Cardiac septum (tissue), 1 donor: Measurements from ENCODE around the gene MINK1. TPM values are rescaled to one million over a fixed set of nuclear protein-coding genes. Genes with fewer than 3 reads are reported as not detected.
A peak's percentile ranks its signal among the peaks of the same experiment; 100 is the strongest.

Experiments used
- DNase-seq: peaks from one replicate; pipeline ENCODE4 v3.0.0-alpha.2; 2020; ENCODE audit warnings: low spot score
- intact Hi-C: fragments of 100-400 bp; cut with DNase I; formaldehyde crosslinking; loops from one replicate; pipeline ENCODE4 v1.14.0; 2022
- long read RNA-seq: library from polyadenylated mRNA; unstranded; transcript quantifications from one replicate; pipeline ENCODE4 v2.0.0, GENCODE V29; 2021
- total RNA-seq: library from RNA; stranded (reverse); fragmentation: NEBNext Ultra II Directional; extraction: Animal tissue kit (Norgen Biotek cat#: 25700); gene quantifications from one replicate; pipeline ENCODE4 v1.2.1, GENCODE V29; 2021
- donor health status: DM: no; HTN: no; CAD: no.

Gene MINK1
- 44.0 TPM for total RNA-seq
- long read RNA-seq, partial matches to known transcripts = 17 of 24 reads
- long read RNA-seq, other reads (novel, unspliced or antisense) = 7 of 24 reads

GRCh38 chr17:4833178-4833940 lies at the start of gene MINK1:
Gene MINK1, plus strand, starts transcription at chr17:4833340. Its CDS starts 244 bp downstream, at chr17:4833584.
- intact Hi-C loops = loop anchor here (1.0 kb wide), 1 partner anchor 43 kb away; no protein-coding TSS in a partner anchor
- DNase-seq = peak; percentile 95

DNA sequence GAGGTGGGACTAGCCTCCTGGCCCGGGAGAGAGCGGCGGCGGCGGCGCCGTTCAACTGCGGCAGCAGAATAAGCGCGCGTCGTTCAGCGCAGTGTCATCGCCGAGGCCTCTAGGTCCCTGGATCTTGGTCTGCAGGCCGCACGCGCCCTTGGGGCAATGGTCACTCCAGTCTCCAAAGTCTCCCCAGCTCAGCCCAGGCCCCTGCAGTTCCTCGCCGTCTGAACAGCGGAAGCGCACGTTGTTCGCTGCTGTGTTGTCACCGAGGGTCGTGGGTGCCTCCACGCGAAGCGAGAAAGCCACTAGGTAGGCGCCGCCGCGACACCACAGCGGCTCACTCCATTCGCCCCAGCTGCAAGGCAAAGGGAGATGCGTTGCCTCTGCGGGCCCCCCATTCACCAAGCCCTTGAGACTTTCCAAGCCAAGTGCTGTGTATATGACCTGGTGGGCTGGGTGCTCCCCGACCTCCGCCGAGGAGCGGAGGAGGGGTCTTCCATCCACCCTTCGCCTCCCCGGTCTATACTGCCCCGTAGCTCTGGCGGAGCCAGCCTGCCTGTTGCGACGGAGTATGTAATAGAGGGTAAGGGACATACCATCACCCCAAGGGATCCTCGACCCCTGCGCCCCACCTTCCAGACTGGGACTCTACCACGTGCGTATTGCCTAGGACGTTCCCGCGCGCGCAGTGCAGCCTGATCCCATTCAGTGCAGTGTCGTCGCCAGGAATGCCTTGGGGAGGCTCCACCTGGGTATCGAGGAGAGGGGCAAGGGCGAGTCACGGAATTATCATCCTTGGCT lies 47.6 kb upstream of the MINK1 start:
- intact Hi-C loops = loop anchor here (2.0 to 5.0 kb wide), 3 partner anchors 53 to 97 kb away; partner anchors contain the start of genes ARRB2 and MED11
- no peak for DNase-seq

DNA sequence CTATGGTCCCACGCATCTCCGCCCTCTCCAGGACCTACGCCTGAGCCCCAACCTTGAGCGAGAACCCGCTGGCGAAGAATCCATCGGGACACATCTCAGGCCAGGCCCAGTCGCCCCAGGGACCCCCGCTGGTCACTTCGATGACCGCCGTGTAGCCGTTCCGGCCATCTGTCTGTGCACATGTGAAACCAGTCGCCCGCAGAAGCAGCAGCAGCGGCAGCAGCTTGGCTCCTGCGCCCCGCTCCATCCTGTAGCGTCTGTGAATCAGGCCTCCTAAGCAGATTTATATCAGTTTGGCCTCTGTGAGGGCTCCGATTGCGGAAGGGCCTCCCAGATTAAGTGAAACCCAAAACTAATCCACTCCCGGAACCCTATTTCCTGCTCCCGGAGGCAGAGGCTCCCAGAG lies 47.0 kb upstream of the MINK1 start, which contains the start of gene VMO1:
Gene VMO1 (minus strand): TSS at position 259 of the 406 bp plus-strand sequence. CDS start 12 bp downstream, at position 247.
- intact Hi-C loops = loop anchor here (2.0 to 5.0 kb wide), 3 partner anchors 54 to 97 kb away; partner anchors contain the start of genes ARRB2 and MED11
- DNase-seq = no peak

DNA sequence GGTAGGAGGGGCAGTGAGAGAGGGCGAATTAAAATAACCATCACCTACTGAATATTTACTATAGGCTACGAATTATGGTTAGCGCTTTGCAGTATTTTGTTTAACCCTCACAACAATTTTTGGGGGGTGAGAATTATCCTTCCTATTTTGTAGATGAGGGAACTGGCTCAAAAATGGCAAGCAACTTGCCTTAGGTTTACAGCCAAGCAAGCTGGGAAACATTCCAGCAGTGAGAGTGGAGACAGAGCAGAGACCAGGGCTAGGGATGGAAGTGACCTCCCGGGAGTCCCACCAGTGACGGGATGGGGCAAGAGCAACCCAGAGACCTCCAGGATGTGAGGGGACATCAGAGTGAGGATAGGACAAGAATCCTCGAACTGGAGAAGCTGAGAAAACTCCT lies 46.6 kb upstream of the MINK1 start:
- DNase-seq = no peak
- intact Hi-C loops = loop anchor here (2.0 to 5.0 kb wide), 3 partner anchors 54 to 96 kb away; partner anchors contain the start of genes ARRB2 and MED11

GRCh38 chr17:4788159-4788806 lies 44.9 kb upstream of the MINK1 start:
- DNase-seq = no peak
- intact Hi-C loops = loop anchor here (2.0 to 5.0 kb wide), 3 partner anchors 56 to 101 kb away; partner anchors contain the start of genes ARRB2 and MED11

GRCh38 chr17:4788807-4789700 lies 44.1 kb upstream of the MINK1 start, which contains the start of gene GLTPD2:
Gene GLTPD2, plus strand, starts transcription at chr17:4788964. Its CDS starts 48 bp downstream, at chr17:4789012.
- no peak for DNase-seq
- intact Hi-C loops = loop anchor here (2.0 to 5.0 kb wide), 3 partner anchors 57 to 100 kb away; partner anchors contain the start of genes ARRB2 and MED11

GRCh38 chr17:4789701-4789950 lies 43.5 kb upstream of the MINK1 start:
- intact Hi-C loops = loop anchor here (2.0 to 5.0 kb wide), 3 partner anchors 57 to 99 kb away; partner anchors contain the start of genes ARRB2 and MED11

DNA sequence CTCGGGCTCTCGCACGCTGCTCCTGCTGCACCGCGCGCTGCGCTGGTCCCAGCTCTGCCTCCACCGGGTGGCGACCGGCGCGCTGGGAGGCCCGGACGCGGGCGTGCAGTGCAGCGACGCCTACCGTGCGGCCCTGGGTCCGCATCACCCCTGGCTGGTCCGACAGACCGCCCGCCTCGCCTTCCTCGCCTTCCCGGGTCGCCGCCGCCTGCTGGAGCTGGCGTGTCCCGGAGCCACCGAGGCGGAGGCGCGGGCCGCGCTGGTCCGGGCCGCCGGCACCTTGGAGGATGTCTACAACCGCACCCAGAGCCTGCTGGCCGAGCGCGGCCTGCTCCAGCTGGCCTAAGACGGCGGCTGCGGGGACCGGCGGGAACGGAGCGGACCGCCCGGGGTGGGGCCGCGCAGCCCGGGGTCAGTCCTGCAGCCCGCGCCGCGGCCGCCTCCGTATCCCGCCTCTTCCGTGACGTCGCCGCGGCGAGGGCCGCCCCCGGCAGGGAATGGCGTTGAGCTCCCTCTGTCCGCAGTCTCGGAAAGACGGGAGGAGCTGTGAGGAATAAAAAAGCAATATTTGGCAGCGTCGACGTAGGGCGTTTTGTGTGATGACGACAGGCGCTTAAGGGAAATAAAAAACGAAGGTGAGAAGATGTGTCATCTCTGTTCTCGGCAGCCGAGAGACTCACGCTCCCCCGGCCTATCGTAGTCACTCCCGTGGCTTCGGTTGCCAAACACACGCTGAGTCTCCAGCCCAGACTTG lies 43.0 kb upstream of the MINK1 start:
- DNase-seq = peak; percentile 94
- intact Hi-C loops = loop anchor here (1.0 to 5.0 kb wide), 5 partner anchors 43 to 99 kb away; partner anchors contain the start of genes ARRB2, MED11 and MINK1

More at GRCh38 chr17:4789701-4789950, 43.5 kb upstream of the MINK1 start:
- DNase-seq = no peak

DNA sequence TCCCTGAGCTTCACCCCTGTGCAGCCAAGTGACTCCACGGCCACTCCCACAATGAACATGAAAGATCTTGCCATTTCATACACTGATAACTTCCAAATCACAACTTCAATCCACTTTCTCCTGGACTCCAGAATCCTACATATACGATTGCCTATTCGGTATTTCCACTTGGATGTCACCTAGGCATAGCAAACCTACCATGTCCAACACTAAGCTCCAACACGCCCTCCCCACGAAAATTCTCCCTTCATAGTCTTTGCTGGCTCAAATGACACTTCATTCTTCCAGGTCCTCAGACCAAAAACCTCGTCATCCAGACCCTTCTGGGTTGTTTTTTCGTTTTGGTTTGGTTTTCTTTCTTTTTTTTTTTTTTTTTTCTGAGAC lies 42.4 kb upstream of the MINK1 start:
- intact Hi-C loops = loop anchor here (1.0 to 2.0 kb wide), 2 partner anchors 43 to 68 kb away; partner anchors contain the start of gene MINK1
- DNase-seq = no peak

GRCh38 chr17:4795168-4795567 lies 38.0 kb upstream of the MINK1 start:
- intact Hi-C loops = no loop called here
- no peak for DNase-seq

DNA sequence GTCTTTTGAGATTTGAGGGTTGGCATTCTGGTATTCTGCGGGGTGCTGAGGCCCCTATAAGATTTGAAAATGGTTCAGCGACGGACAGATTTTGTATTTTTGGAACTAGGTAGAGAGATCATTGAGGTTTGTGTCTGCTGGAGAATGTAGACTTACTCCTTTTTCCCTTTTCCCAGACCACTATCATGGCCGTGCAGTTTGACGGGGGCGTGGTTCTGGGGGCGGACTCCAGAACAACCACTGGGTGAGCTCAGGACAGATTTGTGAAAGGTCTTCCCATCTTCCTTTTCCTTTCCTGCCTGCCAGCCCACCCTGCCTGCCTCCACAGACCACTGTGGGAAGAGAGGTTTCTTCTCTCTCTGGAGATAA lies 36.6 kb upstream of the MINK1 start:
- no peak for DNase-seq
- intact Hi-C loops = loop anchor here (2.0 kb wide), 1 partner anchor 38 kb away; no protein-coding TSS in a partner anchor

- intact Hi-C loops = no loop called here
- DNase-seq = no peak
Measured at GRCh38 chr17:4800462-4801196, 32.5 kb upstream of the MINK1 start.

DNA sequence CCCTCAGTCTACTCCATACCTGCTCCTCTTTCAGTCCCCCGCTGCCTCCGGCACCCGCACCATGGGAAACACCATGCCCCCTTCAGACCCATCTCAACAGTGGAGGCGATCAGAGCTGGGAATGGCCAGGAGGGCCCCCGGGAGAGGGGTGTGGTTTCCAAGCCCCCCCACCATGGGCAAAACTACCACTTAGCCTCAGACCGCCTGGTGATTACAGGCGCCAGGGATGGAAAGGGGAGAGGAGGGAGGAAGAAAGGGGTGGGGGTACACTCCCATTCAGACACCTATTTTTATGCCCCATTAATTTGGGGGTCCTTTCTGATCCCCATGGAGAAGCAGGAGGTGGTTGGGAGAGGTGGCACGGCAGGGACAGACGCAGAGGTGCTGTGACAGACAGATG lies 30.9 kb upstream of the MINK1 start, which contains the start of gene C17orf114:
Gene C17orf114 (minus strand): TSS at position 101 of the 400 bp plus-strand sequence.
- intact Hi-C loops = no loop called here
- no peak for DNase-seq

- no peak for DNase-seq
- intact Hi-C loops = no loop called here
Measured at GRCh38 chr17:4806456-4806776, 26.7 kb upstream of the MINK1 start.

DNA sequence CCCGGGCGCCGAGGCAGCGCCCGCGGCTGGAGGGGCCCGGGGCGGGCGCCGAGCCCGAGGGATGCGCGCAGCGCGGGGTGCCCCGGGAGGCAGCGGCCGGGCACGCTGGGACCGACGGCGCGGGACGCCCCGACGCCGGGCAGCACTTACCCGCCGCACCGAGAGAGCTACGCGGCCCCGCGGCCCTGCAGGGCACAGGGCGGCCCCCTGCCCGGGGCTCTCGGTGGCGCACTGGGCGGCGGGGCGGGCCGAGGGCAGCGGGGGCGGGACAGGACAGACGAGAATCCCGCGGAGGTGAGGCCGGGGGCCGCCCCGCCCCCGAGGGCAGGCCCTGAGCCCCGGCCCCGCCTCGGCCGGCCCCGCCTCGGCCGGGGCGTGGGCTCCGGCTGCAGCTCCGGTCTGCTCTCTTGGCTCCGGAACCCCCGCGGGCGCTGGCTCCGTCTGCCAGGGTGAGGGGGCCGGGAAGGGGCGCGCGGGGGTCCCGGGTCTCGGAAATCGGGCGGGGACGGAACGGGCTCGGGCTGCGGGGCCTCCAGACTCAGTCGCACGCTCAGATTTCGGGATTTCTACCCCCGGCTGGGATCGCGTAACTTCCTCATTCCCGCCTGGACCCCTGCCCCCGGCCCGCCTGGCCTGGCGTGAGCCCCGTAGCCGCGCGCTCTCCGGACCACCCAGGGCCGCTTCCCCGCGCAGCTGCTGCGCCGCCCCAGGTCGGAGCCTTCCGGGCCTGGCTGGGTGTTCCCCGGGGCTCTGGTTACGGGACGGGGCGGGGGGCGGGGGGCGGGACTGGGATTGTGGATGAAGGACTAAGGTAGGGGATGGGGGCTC lies 26.1 kb upstream of the MINK1 start, which contains the start of gene PLD2:
Gene PLD2 (plus strand): TSS at position 376 of the 828 bp plus-strand sequence. CDS start 621 bp downstream, outside the sequence.
- peak; percentile 95 for DNase-seq
- intact Hi-C loops = no loop called here
